GM12878 (cell line): ENCODE data around the gene RPL10.

ENCODE experiments used
- CTCF ChIP-seq, 3 experiments: IDR thresholded peaks in 2 of 3; conservative IDR thresholded peaks in 1 of 3; 2 replicates each; pipeline ENCODE4 v1.5.1; 2011; ENCODE audit warnings: low read depth in 3 of 3, low read length in 3 of 3, mild to moderate bottlenecking in 3 of 3, control low read depth in 2 of 3, moderate library complexity in 2 of 3, inconsistent platforms in 1 of 3, mixed read lengths in 1 of 3; ENCODE audit not compliant: control insufficient read depth in 2 of 3, insufficient read depth in 1 of 3; ENCODE audit errors: extremely low read depth in 1 of 3
- HCFC1 ChIP-seq: fragments of 150-350 bp; IDR thresholded peaks from 2 replicates; pipeline ENCODE4 v1.6.1; 2014; ENCODE audit warnings: low read length
- TF ChIP-seq, protein P1 (sequence below): fragments of 450-650 bp; formaldehyde crosslinking; IDR thresholded peaks from 2 replicates; pipeline ENCODE4 v1.5.0; 2022; ENCODE audit warnings: mild to moderate bottlenecking, missing genetic modification characterization

DNA sequence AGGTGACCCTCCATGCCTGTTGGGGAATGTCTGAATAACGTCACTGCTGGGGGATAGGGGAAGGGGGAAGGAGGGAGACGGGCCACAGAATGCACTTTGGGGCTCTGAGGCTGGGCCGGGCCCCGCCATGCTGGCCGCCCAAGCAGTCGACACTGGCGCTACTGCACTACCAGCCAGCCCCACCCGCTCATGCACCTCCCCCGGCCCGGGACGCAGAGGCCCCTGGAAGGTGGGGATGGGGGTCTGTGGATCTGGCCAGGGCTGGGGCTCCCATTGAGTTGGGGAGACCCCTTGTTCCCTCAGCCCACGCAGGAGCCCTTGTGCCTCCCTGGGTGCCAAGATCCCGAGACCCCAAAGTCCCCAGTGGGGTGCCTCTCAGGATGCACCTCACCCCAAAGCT lies 41.6 kb upstream of the RPL10 start:
- no peak for TF ChIP-seq HCFC1
- no peak for TF ChIP-seq CTCF (IDR thresholded peaks at IDR 0.05 in 2 of 3, conservative IDR thresholded peaks at IDR 0.05 in 1 of 3; ENCODE audit: control insufficient read depth in 2 of 3, extremely low read depth in 1 of 3, insufficient read depth in 1 of 3, low read depth in 3 of 3, low read length in 3 of 3)
- TF ChIP-seq, protein P1, sequence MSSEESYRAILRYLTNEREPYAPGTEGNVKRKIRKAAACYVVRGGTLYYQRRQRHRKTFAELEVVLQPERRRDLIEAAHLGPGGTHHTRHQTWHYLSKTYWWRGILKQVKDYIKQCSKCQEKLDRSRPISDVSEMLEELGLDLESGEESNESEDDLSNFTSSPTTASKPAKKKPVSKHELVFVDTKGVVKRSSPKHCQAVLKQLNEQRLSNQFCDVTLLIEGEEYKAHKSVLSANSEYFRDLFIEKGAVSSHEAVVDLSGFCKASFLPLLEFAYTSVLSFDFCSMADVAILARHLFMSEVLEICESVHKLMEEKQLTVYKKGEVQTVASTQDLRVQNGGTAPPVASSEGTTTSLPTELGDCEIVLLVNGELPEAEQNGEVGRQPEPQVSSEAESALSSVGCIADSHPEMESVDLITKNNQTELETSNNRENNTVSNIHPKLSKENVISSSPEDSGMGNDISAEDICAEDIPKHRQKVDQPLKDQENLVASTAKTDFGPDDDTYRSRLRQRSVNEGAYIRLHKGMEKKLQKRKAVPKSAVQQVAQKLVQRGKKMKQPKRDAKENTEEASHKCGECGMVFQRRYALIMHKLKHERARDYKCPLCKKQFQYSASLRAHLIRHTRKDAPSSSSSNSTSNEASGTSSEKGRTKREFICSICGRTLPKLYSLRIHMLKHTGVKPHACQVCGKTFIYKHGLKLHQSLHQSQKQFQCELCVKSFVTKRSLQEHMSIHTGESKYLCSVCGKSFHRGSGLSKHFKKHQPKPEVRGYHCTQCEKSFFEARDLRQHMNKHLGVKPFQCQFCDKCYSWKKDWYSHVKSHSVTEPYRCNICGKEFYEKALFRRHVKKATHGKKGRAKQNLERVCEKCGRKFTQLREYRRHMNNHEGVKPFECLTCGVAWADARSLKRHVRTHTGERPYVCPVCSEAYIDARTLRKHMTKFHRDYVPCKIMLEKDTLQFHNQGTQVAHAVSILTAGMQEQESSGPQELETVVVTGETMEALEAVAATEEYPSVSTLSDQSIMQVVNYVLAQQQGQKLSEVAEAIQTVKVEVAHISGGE (CRISPR knock-in tag) = no peak
